Measurements from ENCODE around the gene CDK19.
"Not testable (repeated sequence)": the region's sequence is repeated elsewhere in the genome, so short reads cannot be mapped to it uniquely, and the experiment has no call there.

CDK19 gene

GRCh38 chr6:110577596-110578167 is 237.6 kb downstream of the CDK19 start:
- DNase-seq, H3K9me3 Mint-ChIP-seq, H3K36me3 Mint-ChIP-seq, H3K27ac Mint-ChIP-seq, H3K4me1 Mint-ChIP-seq, CTCF ChIA-PET, H3K4me3 Mint-ChIP-seq, H3K27me3 Mint-ChIP-seq: not testable (repeated sequence)

GRCh38 chr6:110575925-110576463 is 239.3 kb downstream of the CDK19 start:
- H3K27ac Mint-ChIP-seq: no peak overlapping the region
- CTCF ChIA-PET: no interaction called here

GRCh38 chr6:110574817-110575216 is 240.5 kb downstream of the CDK19 start:
- CTCF ChIA-PET: no interaction called here
- peaks cover 2% of the 10 kb centered on the region for H3K36me3 Mint-ChIP-seq
- DNase-seq: no peak
- no peak overlapping the region for H3K4me3 Mint-ChIP-seq
- no peak overlapping the region for H3K27ac Mint-ChIP-seq
- H3K27me3 Mint-ChIP-seq: peaks cover 5% of the 10 kb centered on the region
- H3K4me1 Mint-ChIP-seq: no peaks in the 10 kb centered on the region
- peaks cover 6% of the 10 kb centered on the region for H3K9me3 Mint-ChIP-seq

More at GRCh38 chr6:110575925-110576463, 239.3 kb downstream of the CDK19 start:
- H3K4me1 Mint-ChIP-seq: no peaks in the 10 kb centered on the region
- H3K9me3 Mint-ChIP-seq: peaks cover 6% of the 10 kb centered on the region
- peaks cover 5% of the 10 kb centered on the region for H3K27me3 Mint-ChIP-seq
- DNase-seq: no peak
- peaks cover 2% of the 10 kb centered on the region for H3K36me3 Mint-ChIP-seq
- H3K4me3 Mint-ChIP-seq: no peak overlapping the region

- CTCF ChIA-PET: no interaction called here
- Mint-ChIP-seq H3K27me3 (peaks cover 5% of the 10 kb centered on the region), H3K36me3 (no peaks in the 10 kb centered on the region), H3K4me1 (no peaks in the 10 kb centered on the region), H3K9me3 (no peaks in the 10 kb centered on the region), H3K27ac (no peak overlapping the region), H3K4me3 (no peak overlapping the region)
- no peak for DNase-seq
Measured at GRCh38 chr6:110573537-110573936, 241.7 kb downstream of the CDK19 start.

GRCh38 chr6:110573136-110573535 is 242.1 kb downstream of the CDK19 start:
- Mint-ChIP-seq H3K27ac (no peak overlapping the region), H3K36me3 (no peaks in the 10 kb centered on the region), H3K27me3 (peaks cover 5% of the 10 kb centered on the region), H3K4me3 (no peak overlapping the region), H3K4me1 (peaks cover 2% of the 10 kb centered on the region), H3K9me3 (no peaks in the 10 kb centered on the region)
- CTCF ChIA-PET: no interaction called here
- no peak for DNase-seq

- peaks cover 5% of the 10 kb centered on the region for H3K4me1 Mint-ChIP-seq
- CTCF ChIA-PET: interaction anchor here (1.2 kb wide), 1 partner anchor 11 kb away, joined by 4 read pairs; no protein-coding TSS in a partner anchor
- peak overlapping the region; percentile 49 for H3K27ac Mint-ChIP-seq
- no peaks in the 10 kb centered on the region for H3K9me3 Mint-ChIP-seq
- DNase-seq: peak; percentile 24
- H3K36me3 Mint-ChIP-seq: no peaks in the 10 kb centered on the region
- no peak overlapping the region for H3K4me3 Mint-ChIP-seq
- no peaks in the 10 kb centered on the region for H3K27me3 Mint-ChIP-seq
Measured at GRCh38 chr6:110567957-110568696, 247.1 kb downstream of the CDK19 start.

- Mint-ChIP-seq H3K27ac (no peak overlapping the region), H3K36me3 (peaks cover 9% of the 10 kb centered on the region), H3K9me3 (peaks cover 11% of the 10 kb centered on the region), H3K27me3 (no peaks in the 10 kb centered on the region), H3K4me3 (no peak overlapping the region), H3K4me1 (peaks cover 18% of the 10 kb centered on the region)
- no peak for DNase-seq
- CTCF ChIA-PET: no interaction called here
Measured at GRCh38 chr6:110566346-110567125, 248.7 kb downstream of the CDK19 start.

- no peak overlapping the region for H3K4me3 Mint-ChIP-seq
- CTCF ChIA-PET: no interaction called here
- H3K4me1 Mint-ChIP-seq: peaks cover 35% of the 10 kb centered on the region
- DNase-seq: no peak
- H3K27ac Mint-ChIP-seq: no peak overlapping the region
- H3K36me3 Mint-ChIP-seq: peaks cover 14% of the 10 kb centered on the region
- peaks cover 15% of the 10 kb centered on the region for H3K9me3 Mint-ChIP-seq
- H3K27me3 Mint-ChIP-seq: no peaks in the 10 kb centered on the region
Measured at GRCh38 chr6:110564703-110565421, 250.4 kb downstream of the CDK19 start.

- no peak overlapping the region for H3K4me3 Mint-ChIP-seq
- H3K9me3 Mint-ChIP-seq: peaks cover 18% of the 10 kb centered on the region
- no peak for DNase-seq
- CTCF ChIA-PET: no interaction called here
- no peaks in the 10 kb centered on the region for H3K27me3 Mint-ChIP-seq
- peaks cover 17% of the 10 kb centered on the region for H3K36me3 Mint-ChIP-seq
- H3K4me1 Mint-ChIP-seq: peaks cover 44% of the 10 kb centered on the region
- no peak overlapping the region for H3K27ac Mint-ChIP-seq
Measured at GRCh38 chr6:110563711-110564110, 251.6 kb downstream of the CDK19 start.

GRCh38 chr6:110562316-110562915 is 252.9 kb downstream of the CDK19 start:
- CTCF ChIA-PET: interaction anchor here (1.0 kb wide), 1 partner anchor 41 kb away, joined by 3 read pairs; no protein-coding TSS in a partner anchor
- Mint-ChIP-seq H3K4me1 (peaks cover 40% of the 10 kb centered on the region), H3K9me3 (peaks cover 18% of the 10 kb centered on the region)

GRCh38 chr6:110561696-110562095 is 253.6 kb downstream of the CDK19 start:
- H3K9me3 Mint-ChIP-seq: peaks cover 18% of the 10 kb centered on the region

More at GRCh38 chr6:110562316-110562915, 252.9 kb downstream of the CDK19 start:
- Mint-ChIP-seq H3K27me3 (no peaks in the 10 kb centered on the region), H3K36me3 (peaks cover 17% of the 10 kb centered on the region), H3K4me3 (no peak overlapping the region), H3K27ac (no peak overlapping the region)
- DNase-seq: no peak

GRCh38 chr6:110561008-110561396 is 254.3 kb downstream of the CDK19 start:
- DNase-seq: no peak
- Mint-ChIP-seq H3K9me3 (peaks cover 18% of the 10 kb centered on the region), H3K27me3 (no peaks in the 10 kb centered on the region), H3K36me3 (peaks cover 17% of the 10 kb centered on the region), H3K4me1 (peaks cover 46% of the 10 kb centered on the region), H3K27ac (peak overlapping the region; percentile 96), H3K4me3 (no peak overlapping the region)
- CTCF ChIA-PET: no interaction called here

More at GRCh38 chr6:110561696-110562095, 253.6 kb downstream of the CDK19 start:
- DNase-seq: no peak
- H3K27me3 Mint-ChIP-seq: no peaks in the 10 kb centered on the region
- H3K36me3 Mint-ChIP-seq: peaks cover 17% of the 10 kb centered on the region
- H3K4me3 Mint-ChIP-seq: no peak overlapping the region
- H3K4me1 Mint-ChIP-seq: peaks cover 42% of the 10 kb centered on the region
- CTCF ChIA-PET: interaction anchor here (1.0 kb wide), 1 partner anchor 42 kb away, joined by 3 read pairs; no protein-coding TSS in a partner anchor
- no peak overlapping the region for H3K27ac Mint-ChIP-seq

GRCh38 chr6:110560239-110561007 is 254.8 kb downstream of the CDK19 start:
- peaks cover 46% of the 10 kb centered on the region for H3K4me1 Mint-ChIP-seq
- peak overlapping the region; percentile 2 for H3K4me3 Mint-ChIP-seq
- no peaks in the 10 kb centered on the region for H3K27me3 Mint-ChIP-seq
- H3K36me3 Mint-ChIP-seq: peaks cover 17% of the 10 kb centered on the region
- H3K9me3 Mint-ChIP-seq: peaks cover 18% of the 10 kb centered on the region
- H3K27ac Mint-ChIP-seq: peak overlapping the region; percentile 96
- DNase-seq: peak; percentile 47
- CTCF ChIA-PET: no interaction called here

All from activated naive CD4-positive, alpha-beta T cell treated with anti-CD3 and anti-CD28 coated beads, Interleukin-2, amount 10 ng/mL, durations not matched to agents 7 days and 5 days (primary cell).